GM21786 (cell line): ENCODE measurements around the gene MLYCD.
"Not testable (repeated sequence)": the region's sequence is repeated elsewhere in the genome, so short reads cannot be mapped to it uniquely, and the experiment has no call there.

ENCODE experiments used
- ATAC-seq: cut with Tn5 transposase; IDR thresholded peaks from one replicate; pipeline ENCODE4 v1.9.1; 2021; ENCODE audit not compliant: unreplicated experiment

The MLYCD gene

DNA sequence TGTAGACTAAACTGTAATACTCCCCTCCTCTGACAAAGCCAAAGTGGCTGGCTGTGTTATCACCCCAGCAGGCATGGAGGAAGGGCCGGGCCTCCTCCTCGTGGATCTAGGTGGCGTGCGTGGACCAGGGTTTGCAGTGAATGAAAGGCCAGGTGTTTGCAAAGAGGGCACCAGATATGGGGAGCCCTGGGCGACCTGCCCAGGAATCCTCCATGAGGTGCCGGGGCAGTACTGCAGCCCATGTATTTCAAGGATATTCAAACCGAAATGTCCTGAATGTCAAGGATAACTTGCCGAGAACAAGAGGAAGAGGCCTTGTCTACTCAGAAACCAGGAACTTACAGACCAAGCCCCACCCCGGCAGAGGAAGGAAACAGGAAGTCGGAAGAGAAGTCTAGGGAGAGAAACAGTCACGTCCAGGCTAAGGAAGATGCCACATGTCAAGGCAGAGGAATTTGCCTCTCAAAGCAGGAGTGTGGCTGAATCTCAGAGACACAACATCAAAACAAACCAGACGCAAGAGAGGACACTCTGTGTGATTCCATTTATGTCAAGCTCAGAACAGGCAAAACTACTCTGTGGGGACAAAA lies 40.4 kb downstream of the MLYCD start:
- ATAC-seq: no peak

GRCh38 chr16:83940119-83940518 lies 41.2 kb downstream of the MLYCD start:
- no peak for ATAC-seq

DNA sequence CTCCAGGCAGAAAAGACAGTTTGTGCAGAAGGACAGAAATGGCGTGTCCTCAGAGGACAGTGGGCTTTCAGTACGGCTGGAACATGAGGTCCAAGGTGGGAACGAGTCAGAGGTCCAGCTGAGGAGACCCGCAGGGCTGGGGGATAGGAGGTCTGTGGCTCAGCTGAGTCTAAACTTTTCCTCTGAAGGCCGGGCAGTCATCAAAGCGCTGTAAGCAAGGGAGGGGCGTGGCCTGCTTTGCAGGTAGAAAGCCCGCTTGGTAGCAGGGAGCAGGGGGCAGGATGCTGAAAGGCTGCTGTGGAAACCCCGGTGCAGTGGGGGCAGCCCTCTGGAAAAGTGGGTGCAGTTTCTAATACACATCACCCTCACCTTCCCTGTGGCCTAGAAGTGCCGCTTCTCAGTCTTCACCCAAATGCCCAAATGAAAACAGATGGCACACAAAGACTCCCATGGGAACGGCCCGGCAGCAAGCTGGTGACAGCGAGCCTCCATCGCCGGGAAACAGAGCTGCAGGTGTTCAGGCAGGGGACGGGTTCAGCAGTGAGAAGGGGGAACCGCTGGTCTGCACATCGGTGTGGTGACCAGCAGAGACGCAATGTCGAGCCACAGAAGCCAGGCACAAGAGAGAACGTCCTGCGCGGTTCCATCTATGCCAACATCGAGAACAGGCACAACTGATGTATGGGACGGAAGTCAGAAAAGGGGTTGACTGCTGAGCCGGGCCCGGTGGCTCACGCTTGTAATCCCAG lies 41.9 kb downstream of the MLYCD start:
- ATAC-seq: no peak

DNA sequence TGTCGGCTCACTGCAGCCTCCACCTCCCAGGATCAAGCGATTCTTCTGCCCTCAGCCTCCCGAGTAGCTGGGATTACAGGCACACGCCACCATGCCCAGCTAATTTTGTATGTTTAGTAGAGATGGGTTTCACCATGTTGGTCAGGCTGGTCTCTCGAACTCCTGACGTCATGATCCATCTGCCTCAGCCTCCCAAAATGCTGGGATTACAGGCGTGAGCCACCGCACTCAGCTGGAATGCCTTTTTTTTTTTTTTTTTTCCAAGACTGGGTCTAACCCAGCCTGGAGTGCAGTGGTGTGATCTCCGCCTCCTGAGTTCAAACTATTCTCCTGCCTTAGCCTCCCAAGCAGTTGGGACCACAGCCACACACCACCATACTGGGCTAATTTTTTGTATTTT lies 42.6 kb downstream of the MLYCD start:
- ATAC-seq: not testable (repeated sequence)

DNA sequence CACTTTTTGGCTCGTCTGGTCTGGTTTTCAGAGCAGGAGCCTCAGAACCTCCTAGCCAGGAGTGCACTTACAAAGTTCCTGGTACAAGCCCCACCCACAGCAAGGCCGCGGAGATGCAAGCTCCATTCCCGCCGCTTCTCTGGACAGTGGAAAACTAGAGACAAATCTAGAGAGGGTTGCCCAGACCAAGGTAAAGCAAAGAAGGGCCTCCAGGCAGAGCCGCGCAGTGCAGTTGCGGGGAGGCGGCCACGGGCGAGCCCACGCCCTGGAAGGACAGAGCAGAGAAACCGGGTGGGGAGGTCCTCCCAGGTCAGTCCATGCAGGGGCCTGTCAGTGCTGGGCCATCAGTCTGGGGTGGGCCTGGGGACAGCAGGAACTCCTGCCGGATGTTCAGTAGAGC lies 43.2 kb downstream of the MLYCD start:
- ATAC-seq: no peak

DNA sequence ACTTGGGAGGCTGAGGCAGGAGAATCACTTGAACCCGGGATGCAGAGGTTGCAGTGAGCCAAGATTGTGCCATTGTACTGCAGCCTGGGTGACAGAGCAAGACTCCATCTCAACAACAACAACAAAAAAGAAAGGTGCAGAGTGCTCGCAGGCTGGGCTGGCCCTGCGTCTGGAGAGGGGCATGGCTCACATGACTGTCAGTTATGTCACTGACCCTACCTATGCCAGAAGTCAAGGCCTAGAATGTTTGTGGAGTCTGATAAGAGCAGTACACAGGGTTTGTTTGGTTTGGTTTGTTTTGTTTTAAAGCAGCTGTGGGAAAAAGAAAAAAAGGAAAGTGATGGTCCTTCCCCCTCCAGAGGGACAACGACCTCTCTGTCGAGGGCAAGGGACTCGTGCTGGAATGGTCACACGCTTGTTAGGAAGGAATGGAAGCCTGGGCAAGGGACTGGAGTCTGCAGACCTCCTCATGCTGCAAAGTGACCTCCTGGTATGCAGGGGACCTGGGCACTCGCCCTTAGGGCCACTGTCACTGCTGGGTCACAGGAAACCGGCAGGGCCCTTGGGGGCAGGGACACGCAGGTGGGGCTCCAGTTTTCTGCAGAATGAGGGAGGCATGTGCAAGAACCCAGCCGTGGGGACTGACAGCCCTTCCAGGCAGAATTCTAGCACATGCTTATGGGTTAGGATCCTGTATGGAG lies 44.0 kb downstream of the MLYCD start:
- ATAC-seq: no peak

- ATAC-seq: no peak
Measured at GRCh38 chr16:83943516-83944050, 44.7 kb downstream of the MLYCD start.

DNA sequence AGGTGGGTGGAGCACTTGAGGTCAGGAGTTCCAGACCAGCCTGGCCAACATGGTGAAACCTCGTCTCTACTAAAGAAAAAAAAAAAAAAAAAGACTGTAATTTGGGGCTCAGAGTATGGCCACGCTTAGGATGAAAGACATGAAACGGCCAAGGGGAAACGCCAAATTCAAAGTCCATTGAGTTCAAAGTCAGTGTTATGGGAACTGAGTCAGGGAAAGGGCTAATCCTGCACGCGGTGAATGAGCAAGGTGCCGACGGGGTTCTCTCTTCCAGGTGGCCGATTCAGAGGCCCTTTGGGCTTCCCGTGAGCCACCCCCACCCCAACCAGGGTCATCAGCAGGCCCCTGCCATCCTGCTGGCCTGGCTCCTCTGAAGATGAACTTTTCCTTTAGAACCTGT lies 46.7 kb downstream of the MLYCD start:
- no peak for ATAC-seq

DNA sequence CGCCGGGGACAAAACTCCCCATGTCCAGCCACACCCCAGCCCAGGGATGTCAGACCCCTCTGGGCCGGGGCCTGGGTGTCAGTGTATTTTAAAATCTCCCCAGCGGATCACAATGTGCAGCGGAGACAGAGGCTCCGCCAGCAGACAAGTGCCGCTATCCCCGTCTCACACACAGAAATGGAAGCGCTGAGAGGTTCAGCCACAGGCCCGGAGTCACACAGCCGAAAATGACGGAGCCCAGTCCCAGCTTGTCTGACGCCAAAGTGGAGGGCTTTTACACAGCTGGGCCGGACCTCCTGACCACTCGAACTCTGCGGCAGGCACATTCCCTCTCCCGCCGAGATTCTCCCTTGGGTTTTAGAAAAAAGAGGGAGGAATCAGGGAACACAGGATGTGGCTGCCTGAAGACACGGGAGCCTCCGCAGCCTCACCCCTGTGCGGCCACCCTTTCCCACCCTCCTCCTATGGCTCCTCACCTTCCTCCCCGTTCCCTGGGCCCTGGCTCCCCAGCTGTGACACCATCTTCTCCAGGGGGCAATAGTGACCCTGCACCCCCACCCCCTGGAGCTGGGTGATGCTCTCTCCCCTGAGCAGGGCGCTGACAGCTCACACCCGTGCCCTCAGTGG lies 47.4 kb downstream of the MLYCD start:
- ATAC-seq: no peak

DNA sequence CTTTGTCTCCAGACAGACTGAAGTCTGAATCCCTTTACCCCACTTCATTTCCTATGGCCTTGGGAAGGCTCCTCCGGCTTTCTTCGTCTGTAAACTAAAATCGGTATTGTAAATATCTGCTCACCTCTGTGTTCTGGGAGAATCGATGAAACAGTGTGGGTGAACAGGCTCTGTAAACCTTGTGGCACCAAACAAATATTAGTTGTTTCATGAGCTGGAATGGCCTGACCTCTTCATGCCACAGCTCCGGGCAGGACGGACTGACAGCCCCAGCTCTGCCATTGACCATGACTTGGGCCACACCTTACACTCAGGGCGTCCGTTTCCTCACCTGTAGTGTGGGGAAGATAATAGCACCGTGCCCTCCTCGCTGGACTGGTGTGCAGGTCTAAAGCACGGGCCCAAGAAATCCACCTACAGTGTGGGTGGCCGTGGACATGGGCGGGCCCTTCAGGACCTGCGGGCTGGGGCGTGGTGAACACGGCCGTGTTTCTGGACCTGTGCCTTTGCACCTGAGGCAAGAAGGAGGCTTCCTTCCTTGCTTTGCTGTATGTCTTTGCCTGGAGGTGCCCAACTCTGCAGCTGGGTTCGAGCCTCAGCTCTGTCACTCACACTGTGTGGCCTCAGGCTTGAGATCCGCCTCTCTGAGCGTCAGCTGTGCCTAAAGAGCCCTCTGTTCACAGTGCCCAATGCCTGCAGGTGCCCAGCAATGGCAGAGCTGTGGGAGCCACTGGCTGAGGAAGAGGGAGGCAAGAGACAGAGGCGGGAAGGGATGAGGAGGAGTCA lies 48.1 kb downstream of the MLYCD start:
- ATAC-seq: no peak

GRCh38 chr16:83947642-83948234 lies 48.8 kb downstream of the MLYCD start:
- ATAC-seq: no peak

GRCh38 chr16:83948914-83949723 lies 50.2 kb downstream of the MLYCD start:
- ATAC-seq: no peak

- no peak for ATAC-seq
Measured at GRCh38 chr16:83949724-83950001, 50.7 kb downstream of the MLYCD start.

- ATAC-seq: not testable (repeated sequence)
Measured at GRCh38 chr16:83950862-83951399, 52.0 kb downstream of the MLYCD start.

DNA sequence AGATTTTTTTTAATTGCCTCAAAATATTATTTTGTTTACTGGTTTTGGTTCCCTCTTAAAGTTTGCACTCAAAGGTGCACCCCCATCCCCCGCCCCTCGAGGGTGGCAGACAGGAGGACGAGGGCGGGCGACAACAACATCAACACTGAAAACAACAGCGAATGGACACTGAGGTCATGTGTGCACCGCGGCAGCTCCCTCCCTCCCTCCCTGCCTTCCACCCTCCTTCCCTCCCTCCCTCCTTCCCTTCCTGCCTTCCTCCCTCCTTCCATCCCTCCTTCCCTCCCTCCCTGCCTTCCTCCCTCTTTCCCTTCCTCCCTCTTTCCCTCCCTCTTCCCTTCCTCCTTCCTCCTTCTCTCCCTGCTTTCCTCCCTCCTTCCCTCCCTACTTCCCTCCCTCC lies 52.6 kb downstream of the MLYCD start:
- ATAC-seq: no peak

GRCh38 chr16:83952587-83952939 lies 53.6 kb downstream of the MLYCD start:
- no peak for ATAC-seq

GRCh38 chr16:83952940-83953795 lies 54.3 kb downstream of the MLYCD start, which contains the start of gene OSGIN1:
OSGIN1 (plus strand) TSS chr16:83953240; CDS start chr16:83957672, 4,432 bp downstream.
- ATAC-seq: peak; percentile 87

GRCh38 chr16:83953796-83954576 lies 55.1 kb downstream of the MLYCD start:
- no peak for ATAC-seq
